GM12874 (cell line): ENCODE results near the gene PRKN.

Source experiments
- TF ChIP-seq, protein P1 (sequence below): IDR thresholded peaks from 2 replicates; pipeline ENCODE4 v1.5.1; 2011; ENCODE audit warnings: low read depth, mild to moderate bottlenecking, control low read depth, low read length, moderate library complexity; ENCODE audit not compliant: insufficient read depth

Gene PRKN

DNA sequence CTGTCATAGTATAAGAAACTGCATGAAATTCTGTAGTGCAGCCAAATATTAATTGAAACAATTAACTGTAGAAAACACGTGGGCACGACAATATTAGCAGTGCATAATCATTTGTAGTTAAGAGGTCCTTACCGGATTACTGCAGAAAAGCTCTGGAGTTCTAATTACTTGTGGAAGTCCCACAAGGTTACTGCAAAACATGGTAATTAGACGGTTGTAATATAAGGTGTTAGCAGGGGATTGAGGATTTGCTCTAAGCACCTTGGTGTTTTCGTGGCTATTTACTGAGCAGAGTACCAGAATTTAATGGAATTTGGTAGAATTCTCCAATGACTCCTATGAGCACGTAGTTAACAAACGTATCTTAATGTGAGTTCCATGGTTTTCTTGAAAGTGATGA, 980.1 kb downstream of the PRKN start:
- TF ChIP-seq, protein P1, sequence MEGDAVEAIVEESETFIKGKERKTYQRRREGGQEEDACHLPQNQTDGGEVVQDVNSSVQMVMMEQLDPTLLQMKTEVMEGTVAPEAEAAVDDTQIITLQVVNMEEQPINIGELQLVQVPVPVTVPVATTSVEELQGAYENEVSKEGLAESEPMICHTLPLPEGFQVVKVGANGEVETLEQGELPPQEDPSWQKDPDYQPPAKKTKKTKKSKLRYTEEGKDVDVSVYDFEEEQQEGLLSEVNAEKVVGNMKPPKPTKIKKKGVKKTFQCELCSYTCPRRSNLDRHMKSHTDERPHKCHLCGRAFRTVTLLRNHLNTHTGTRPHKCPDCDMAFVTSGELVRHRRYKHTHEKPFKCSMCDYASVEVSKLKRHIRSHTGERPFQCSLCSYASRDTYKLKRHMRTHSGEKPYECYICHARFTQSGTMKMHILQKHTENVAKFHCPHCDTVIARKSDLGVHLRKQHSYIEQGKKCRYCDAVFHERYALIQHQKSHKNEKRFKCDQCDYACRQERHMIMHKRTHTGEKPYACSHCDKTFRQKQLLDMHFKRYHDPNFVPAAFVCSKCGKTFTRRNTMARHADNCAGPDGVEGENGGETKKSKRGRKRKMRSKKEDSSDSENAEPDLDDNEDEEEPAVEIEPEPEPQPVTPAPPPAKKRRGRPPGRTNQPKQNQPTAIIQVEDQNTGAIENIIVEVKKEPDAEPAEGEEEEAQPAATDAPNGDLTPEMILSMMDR, result no peak

- TF ChIP-seq, protein P1, result no peak
Observed at GRCh38 chr6:161745594-161746141, 981.9 kb downstream of the PRKN start.

DNA sequence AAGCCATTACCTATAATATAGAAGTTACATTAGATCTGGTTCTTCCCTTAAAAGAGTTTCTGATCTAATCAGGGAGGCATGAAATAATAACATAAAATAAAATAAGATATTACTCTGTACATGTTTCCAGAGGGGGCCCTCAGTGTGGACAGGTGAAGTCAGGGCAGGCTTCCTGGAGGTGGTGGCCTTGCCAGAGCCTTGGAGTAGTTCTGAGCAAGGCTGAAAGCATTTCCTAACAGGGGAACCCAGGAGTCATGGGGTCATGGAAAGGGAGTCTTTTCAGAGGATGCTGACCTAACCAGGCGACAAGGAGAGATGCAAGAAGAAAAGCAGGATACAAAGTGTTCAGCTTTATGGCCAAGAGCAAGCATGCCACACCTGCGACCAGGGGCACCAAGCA, 982.4 kb downstream of the PRKN start:
- TF ChIP-seq, protein P1, result no peak

DNA sequence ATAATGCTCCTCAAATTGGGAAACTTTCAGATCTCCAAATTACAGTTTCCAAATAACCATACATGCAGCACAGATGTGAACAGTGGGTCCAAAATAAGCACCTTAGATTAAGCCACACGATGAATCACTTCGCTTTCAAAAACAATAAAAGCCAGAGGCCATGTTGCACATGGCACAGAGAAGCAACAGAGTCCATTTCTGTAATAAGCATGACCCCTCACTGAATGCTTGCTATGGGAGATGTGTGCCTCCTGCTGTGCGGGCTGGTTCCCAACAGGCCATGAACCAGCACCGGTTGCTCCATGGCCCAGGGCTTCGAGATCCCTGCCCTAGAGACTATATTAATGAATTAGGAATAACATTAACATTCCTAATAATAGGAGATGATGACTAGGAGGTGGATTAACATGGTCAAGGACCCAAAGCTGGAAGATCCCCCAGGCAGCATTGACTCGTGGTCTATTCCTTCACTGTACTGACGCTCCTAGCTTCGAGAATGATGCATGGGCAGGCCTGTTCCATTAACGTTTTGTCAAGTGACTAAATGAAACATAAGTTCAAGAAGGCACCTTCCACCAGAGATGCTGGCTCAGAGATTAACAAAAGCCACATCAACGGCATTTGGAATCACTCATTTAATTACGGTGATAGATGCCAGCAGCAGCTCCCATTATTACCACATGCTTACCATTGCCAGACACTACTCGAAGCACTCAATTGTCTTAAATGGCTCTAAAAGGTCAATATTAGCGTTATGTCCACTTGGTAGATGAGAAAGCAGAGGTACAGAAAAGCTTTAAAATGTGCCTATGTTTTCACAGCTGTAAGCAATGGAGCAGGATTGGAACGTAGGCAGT, 983.1 kb downstream of the PRKN start:
- TF ChIP-seq, protein P1, result no peak

GRCh38 chr6:161743509-161744178, 983.9 kb downstream of the PRKN start:
- TF ChIP-seq, protein P1, result no peak

DNA sequence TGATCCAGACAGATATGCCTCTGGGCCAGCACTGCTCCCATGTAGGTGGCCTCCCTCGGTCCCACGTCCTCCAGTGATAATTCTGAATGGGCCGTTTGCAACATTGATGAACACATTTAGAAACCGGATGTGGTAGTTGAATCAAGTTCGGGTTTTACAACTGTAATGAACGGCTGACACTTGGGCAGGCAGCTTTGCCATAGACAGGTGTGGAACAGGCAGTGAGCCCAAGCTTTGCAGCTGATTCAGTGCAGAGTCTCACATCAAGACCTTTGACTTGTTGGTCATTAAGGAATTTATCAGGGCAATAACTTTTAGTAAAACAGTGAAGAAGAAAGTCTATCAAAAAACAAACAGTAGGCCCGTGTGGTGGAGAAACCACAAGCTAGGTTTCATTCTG, 987.1 kb downstream of the PRKN start:
- TF ChIP-seq, protein P1, result no peak

DNA sequence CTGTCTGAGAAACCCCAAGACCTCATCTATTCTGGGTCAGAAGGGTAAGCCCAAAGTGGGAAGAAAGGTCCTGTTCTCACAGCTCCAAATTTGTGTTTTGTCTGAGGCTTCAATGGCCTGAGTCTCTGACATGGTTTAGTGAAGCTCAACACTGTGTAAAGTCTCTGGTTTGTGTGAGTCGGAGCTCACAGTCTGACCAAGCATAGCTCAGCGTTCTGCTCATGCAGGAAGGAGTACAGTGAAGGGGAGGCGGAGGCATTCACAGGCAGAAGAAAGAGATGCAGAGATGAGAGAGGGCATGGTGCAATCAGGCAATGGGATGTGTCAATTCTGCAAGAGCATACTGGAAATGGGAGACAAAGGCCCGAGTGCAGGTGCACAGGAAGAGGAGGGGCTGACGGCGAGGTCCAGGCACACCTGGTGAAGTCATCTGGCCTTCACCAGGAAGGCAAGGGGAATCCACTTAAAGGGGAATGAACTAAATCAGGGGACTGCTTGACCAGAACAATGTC, 990.7 kb downstream of the PRKN start:
- TF ChIP-seq, protein P1, result no peak
